Activated naive CD8-positive, alpha-beta T cell treated with anti-CD3 and anti-CD28 coated beads for 36 hours (primary cell): ENCODE measurements around the gene RTCA. TPM values are rescaled to one million over a fixed set of nuclear protein-coding genes. Genes with fewer than 3 reads are reported as not detected.
"Not testable (repeated sequence)": the region's sequence is repeated elsewhere in the genome, so short reads cannot be mapped to it uniquely, and the experiment has no call there.

Experiments used
- DNase-seq: peaks from one replicate; pipeline ENCODE4 v3.0.0; 2021
- H3K27ac Mint-ChIP-seq: one replicate; pipeline ENCODE4 v1.8.0; 2022; ENCODE audit warnings: mild to moderate bottlenecking, moderate library complexity, mixed read lengths
- H3K27me3 Mint-ChIP-seq: one replicate; pipeline ENCODE4 v1.8.0; 2022; ENCODE audit warnings: mild to moderate bottlenecking, mixed read lengths
- H3K36me3 Mint-ChIP-seq: one replicate; pipeline ENCODE4 v1.8.0; 2021; ENCODE audit warnings: mild to moderate bottlenecking, mixed read lengths
- H3K4me1 Mint-ChIP-seq: one replicate; pipeline ENCODE4 v1.8.0; 2021; ENCODE audit warnings: mixed read lengths
- H3K4me3 Mint-ChIP-seq: one replicate; pipeline ENCODE4 v1.8.0; 2022; ENCODE audit warnings: mild to moderate bottlenecking, moderate library complexity, mixed read lengths
- H3K9me3 Mint-ChIP-seq: one replicate; pipeline ENCODE4 v1.8.0; 2022; ENCODE audit warnings: mixed read lengths
- total RNA-seq, 2 experiments: library from RNA; stranded (reverse); gene quantifications; one replicate each; pipeline ENCODE4 v1.2.3, GENCODE V29; 2021

Gene RTCA
- total RNA-seq, 2 experiments from 2014 or later: 49.4 to 50.4 TPM

DNA sequence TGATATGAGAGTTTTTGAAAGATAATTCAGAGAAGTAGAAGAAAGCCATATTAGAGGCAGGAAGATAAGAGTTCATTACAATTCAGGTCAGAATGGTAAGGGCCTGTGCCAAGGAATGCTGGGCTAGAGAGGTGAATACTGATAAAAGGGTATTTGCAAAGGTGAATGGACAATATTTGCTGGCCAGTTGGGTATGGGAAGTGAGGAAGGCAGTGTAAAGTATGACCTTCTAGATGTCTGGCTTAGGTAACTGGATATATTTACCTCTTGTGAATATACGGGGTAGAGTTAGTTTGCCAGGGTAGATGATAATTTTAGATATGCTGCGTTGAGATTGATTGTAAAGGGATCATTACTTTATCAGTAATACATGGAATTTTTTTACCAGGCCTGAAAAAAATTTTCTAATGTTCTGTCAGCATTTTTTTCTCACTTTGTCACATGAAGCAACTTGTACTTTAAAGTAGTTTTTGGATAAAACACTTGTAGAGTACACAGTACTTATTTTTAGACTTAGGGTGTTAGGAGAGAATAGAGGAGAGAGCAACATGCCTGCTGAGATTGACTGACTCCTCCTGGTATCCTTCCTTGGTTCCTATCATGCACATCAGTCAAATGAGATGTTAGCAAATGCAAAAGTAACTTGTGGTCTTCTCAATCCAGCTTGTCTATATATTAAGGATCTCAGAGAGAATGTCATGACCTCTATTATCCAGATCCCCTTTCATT lies 14.1 kb downstream of the RTCA start:
- H3K9me3 Mint-ChIP-seq: no peaks in the 10 kb centered on the region
- H3K27ac Mint-ChIP-seq: no peak overlapping the region
- H3K4me3 Mint-ChIP-seq: no peak overlapping the region
- no peak for DNase-seq
- H3K4me1 Mint-ChIP-seq: peaks cover 8% of the 10 kb centered on the region
- no peaks in the 10 kb centered on the region for H3K27me3 Mint-ChIP-seq
- H3K36me3 Mint-ChIP-seq: peaks cover 26% of the 10 kb centered on the region

DNA sequence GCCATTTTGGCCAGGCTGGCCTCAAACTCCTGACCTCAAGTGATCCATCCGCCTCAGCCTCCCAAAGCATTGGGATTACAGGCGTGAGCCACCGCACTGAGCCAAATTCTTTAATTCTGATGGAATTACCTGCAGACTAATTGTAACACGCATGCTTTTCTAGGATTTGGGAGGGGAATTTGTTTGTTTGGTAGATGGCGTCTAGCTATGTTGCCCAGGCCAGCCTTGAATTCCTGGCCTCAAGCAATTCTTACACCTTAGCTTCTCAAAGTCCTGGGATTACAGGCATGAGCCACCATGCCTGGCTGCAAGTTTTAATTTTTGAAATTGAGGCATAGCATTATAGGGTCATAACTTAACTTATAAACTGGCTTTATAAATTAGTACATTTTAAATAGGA lies 18.6 kb downstream of the RTCA start:
- H3K4me3 Mint-ChIP-seq: no peak overlapping the region
- H3K27me3 Mint-ChIP-seq: no peaks in the 10 kb centered on the region
- H3K4me1 Mint-ChIP-seq: peaks cover 2% of the 10 kb centered on the region
- H3K9me3 Mint-ChIP-seq: no peaks in the 10 kb centered on the region
- DNase-seq: no peak
- peaks cover 18% of the 10 kb centered on the region for H3K36me3 Mint-ChIP-seq
- H3K27ac Mint-ChIP-seq: no peak overlapping the region

DNA sequence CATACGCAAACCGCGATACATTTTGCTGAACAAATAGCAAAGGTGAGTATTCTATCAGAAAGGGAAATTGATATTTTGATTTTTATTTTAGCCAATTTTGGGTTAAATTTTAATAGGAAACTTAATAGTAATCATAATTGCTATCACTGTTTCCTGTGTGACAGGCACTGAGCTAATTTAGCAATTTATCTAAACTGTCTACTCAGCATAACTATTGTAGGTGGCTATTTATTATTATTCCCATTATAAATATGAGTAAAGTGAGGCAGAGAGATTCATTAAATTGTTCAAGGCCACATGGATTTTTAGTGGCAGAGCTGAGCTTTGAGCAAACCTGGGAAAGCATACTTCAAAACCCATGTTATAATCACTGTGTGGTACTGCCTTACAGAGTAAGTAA lies 21.1 kb downstream of the RTCA start:
- DNase-seq: no peak
- no peak overlapping the region for H3K4me3 Mint-ChIP-seq
- H3K27ac Mint-ChIP-seq: no peak overlapping the region
- peaks cover 2% of the 10 kb centered on the region for H3K4me1 Mint-ChIP-seq
- H3K9me3 Mint-ChIP-seq: no peaks in the 10 kb centered on the region
- peaks cover 15% of the 10 kb centered on the region for H3K36me3 Mint-ChIP-seq
- no peaks in the 10 kb centered on the region for H3K27me3 Mint-ChIP-seq

DNA sequence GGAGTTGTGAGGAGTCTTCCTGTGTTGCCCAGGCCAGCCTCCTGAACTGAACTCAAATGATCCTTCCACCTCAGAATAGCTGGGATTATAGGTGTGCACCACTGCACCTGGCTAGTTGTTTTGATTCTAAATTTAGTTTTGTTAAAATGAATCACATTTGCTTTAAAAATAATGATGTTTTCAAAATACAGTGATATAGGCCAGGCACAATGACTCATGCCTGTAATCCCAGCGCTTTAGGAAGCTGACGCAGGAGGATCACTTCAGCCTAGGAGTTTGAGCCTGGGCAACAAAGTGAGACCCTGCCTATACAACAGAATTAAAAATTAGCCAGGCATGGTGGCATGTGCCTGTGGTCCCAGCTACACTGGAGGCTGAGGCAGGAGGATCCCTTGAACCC lies 24.3 kb downstream of the RTCA start:
- Mint-ChIP-seq H3K36me3 (peaks cover 13% of the 10 kb centered on the region), H3K4me1 (peaks cover 2% of the 10 kb centered on the region), H3K9me3 (no peaks in the 10 kb centered on the region), H3K27me3 (no peaks in the 10 kb centered on the region), H3K27ac (no peak overlapping the region), H3K4me3 (no peak overlapping the region)
- DNase-seq: no peak

DNA sequence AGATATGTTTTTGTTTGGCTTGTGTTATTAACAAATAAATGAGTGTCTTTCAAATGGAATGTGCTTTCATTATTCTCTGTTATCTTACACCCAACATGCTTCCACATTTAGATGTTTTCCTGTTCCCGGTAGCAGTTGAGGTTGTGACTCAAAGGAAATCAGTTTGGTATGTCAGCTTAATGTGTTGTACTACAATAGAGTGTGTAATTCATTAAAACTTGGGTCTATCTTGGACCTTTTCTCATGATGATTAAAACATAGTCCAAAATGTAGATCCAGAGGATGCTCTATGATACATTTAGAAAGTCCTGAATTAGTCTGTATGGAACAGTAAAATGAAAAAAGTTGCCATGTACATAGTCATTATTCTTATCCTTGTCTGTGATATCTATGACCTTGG lies 26.7 kb downstream of the RTCA start:
- no peak overlapping the region for H3K4me3 Mint-ChIP-seq
- peaks cover 8% of the 10 kb centered on the region for H3K36me3 Mint-ChIP-seq
- DNase-seq: no peak
- H3K9me3 Mint-ChIP-seq: peaks cover 2% of the 10 kb centered on the region
- H3K4me1 Mint-ChIP-seq: peaks cover 2% of the 10 kb centered on the region
- no peak overlapping the region for H3K27ac Mint-ChIP-seq
- H3K27me3 Mint-ChIP-seq: no peaks in the 10 kb centered on the region

DNA sequence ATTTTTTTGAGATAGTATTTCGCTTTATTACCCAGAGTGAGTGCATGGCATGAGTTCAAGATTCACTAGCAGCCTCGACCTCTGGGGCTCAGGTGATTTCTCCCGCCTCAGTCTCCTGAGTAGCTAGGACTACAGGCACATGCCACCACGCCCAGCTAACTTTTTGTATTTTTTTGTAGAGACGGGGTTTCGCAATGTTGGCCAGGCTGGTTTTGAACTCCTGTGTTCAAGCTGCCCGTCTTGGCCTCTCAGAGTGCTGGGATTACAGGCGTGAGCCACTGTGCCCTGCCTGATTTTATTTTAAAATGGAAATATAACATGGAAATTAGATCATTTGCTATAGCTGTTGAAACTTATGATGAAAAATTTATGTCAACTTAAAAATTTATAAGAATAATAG lies 30.1 kb downstream of the RTCA start:
- Mint-ChIP-seq H3K27ac (no peak overlapping the region), H3K36me3 (peaks cover 6% of the 10 kb centered on the region), H3K27me3 (no peaks in the 10 kb centered on the region), H3K9me3 (peaks cover 2% of the 10 kb centered on the region), H3K4me1 (peaks cover 1% of the 10 kb centered on the region), H3K4me3 (no peak overlapping the region)
- no peak for DNase-seq

DNA sequence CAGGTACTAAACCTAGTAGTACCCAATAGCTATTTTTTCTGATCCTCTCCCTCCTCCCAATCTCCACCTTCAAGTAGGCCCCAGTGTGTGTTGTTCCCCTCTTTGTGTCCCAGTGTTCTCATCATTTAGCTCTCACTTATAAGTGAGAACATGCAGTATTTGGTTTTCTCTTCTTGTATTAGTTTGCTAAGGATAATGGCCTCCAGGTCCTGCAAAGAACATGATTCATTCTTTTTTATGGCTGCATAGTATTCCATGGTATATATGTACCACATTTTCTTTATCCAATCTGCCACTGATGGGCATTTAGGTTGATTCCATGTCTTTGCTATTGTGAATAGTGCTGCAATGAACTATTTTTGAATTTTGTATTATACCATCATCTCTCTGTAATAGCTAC lies 31.0 kb downstream of the RTCA start:
- not testable (repeated sequence) for H3K4me1 Mint-ChIP-seq, H3K27me3 Mint-ChIP-seq, H3K36me3 Mint-ChIP-seq, DNase-seq, H3K27ac Mint-ChIP-seq, H3K4me3 Mint-ChIP-seq, H3K9me3 Mint-ChIP-seq

DNA sequence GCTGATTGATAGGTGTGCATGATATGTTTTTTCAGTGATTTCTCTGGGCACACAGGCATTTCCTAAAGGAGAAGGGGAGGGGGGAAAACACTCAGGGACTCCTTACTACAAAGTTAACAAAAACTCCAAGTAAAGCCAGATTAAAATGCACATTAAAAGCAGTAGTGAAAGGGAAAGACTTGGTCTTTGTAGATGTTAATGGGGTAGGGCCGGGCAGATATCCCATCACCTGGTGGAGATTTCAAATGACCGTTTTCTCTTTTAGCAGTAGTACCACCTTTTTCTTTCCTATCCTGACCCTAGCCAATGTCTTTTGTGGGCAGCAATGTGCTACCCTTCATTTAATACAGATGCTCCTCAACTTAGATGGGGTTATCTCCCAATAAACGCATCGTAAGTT lies 32.5 kb downstream of the RTCA start:
- no peak for DNase-seq
- Mint-ChIP-seq H3K27me3 (no peaks in the 10 kb centered on the region), H3K4me3 (no peak overlapping the region), H3K27ac (no peak overlapping the region), H3K4me1 (peaks cover 1% of the 10 kb centered on the region), H3K9me3 (peaks cover 2% of the 10 kb centered on the region), H3K36me3 (peaks cover 3% of the 10 kb centered on the region)

DNA sequence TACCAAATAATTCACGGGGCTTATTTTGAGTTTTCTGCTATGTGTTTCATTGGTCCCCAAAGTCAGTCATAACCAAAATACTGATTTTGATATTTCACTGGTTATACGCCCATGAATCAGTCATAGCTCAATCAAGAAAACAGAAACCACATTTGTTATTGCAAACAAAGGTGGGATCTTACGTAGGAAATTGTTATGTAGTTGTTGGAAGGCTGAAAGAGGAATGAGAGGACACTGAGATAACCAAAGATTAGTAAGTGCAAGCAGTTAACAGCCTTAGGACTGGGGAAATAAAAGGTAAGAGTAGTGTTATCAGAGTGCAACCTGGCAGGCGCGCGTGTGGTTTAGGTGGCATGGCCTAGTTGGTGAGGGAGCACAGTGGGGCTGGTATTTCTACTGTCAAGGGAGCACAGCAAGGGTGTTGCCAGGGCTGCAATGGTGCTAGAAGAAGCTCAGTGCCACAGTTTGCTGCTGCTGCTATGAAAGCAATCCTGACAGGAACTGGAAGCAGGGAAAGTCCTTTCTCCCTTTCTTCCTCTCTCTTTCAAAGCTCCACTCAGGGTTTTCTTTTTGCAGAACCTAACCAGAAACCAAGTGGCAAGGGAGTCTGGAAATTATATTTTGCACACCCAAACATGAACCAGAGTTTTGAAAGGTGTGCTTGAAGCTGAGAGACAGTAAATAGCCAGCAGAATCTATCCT lies 33.7 kb downstream of the RTCA start:
- Mint-ChIP-seq H3K27ac (no peak overlapping the region), H3K4me3 (no peak overlapping the region), H3K9me3 (peaks cover 2% of the 10 kb centered on the region), H3K36me3 (peaks cover 3% of the 10 kb centered on the region), H3K27me3 (no peaks in the 10 kb centered on the region), H3K4me1 (peaks cover 1% of the 10 kb centered on the region)
- DNase-seq: no peak

DNA sequence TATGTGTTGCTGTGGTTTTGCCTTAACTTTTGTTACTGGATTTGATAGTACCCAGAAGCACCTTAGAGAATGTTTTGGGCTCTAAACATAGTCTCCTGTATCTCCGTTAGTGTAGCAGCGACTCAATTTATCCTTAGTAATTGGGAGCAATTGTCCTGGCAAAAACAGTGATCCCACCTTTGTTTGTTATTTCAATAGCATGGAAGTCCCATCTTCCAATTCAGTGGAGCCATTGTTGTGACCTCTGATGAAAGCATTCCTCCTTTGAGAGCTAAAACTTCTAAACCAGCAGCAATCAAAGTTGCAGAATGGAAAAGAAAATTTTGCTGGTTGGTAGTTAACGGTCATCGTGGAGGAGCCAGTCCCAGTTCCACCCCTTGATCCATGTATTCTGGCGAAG lies 34.7 kb downstream of the RTCA start:
- peaks cover 1% of the 10 kb centered on the region for H3K4me1 Mint-ChIP-seq
- no peaks in the 10 kb centered on the region for H3K27me3 Mint-ChIP-seq
- no peak overlapping the region for H3K27ac Mint-ChIP-seq
- DNase-seq: no peak
- H3K4me3 Mint-ChIP-seq: no peak overlapping the region
- peaks cover 2% of the 10 kb centered on the region for H3K9me3 Mint-ChIP-seq
- peaks cover 3% of the 10 kb centered on the region for H3K36me3 Mint-ChIP-seq

DNA sequence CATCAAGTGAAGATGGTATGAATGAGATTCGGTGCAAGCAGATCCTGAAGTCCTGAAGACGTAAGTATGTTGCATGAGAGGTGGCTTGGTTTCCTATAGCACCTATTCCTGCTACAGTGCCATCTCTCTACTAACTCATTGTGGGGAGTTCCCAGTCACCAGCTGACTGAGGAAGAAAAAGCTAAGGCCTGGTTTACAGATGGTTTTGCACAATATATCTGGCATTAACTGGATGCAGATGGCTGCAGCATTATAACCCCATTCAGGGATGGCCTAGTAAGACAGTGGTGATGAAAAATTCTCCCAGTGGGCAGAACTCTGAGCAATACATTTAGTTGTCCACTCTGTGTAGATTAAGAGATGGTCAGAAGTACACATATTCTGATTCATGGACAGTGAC lies 36.7 kb downstream of the RTCA start:
- no peak for DNase-seq
- H3K36me3 Mint-ChIP-seq: no peaks in the 10 kb centered on the region
- H3K9me3 Mint-ChIP-seq: peaks cover 1% of the 10 kb centered on the region
- peaks cover 1% of the 10 kb centered on the region for H3K4me1 Mint-ChIP-seq
- no peak overlapping the region for H3K27ac Mint-ChIP-seq
- H3K27me3 Mint-ChIP-seq: no peaks in the 10 kb centered on the region
- H3K4me3 Mint-ChIP-seq: no peak overlapping the region

DNA sequence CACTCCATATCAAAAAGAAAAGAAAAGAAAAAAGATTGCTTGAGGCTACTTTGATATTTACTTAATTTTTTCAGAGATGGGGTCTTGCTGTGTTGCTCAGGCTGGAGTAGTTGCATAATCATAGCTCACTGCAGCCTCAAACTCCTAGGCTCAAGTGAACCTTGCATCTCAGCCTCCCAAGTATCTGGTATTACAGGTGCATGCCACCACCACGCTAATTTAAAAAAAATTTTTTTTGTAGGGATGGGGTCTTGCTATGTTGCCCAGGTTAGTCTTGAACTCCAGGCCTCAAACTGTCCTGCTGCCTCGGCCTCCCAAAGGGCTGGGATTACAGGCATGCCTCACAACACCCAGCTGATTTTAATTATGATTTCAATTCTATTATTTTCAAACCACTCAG lies 38.2 kb downstream of the RTCA start:
- no peak overlapping the region for H3K4me3 Mint-ChIP-seq
- no peak overlapping the region for H3K27ac Mint-ChIP-seq
- DNase-seq: no peak
- H3K9me3 Mint-ChIP-seq: peaks cover 1% of the 10 kb centered on the region
- no peaks in the 10 kb centered on the region for H3K27me3 Mint-ChIP-seq
- no peaks in the 10 kb centered on the region for H3K36me3 Mint-ChIP-seq
- peaks cover 1% of the 10 kb centered on the region for H3K4me1 Mint-ChIP-seq

DNA sequence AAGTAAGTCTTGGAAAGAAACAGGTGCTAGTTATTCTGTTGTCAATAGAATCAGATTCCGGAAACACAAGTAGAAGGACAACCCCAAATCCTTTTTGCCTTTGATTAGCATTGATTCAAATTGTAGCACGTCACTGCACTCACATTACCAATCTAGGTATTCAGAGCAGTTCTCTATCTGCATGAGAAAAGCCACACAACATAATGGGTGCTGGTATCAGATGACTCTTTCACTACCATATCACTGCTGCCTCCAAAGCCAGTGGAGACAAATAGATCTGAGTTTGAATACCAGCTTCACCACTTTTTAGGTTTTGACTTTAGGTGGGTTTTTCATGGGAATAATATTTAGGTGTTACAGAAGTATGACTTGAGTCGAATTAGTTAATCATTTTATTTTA lies 38.9 kb downstream of the RTCA start:
- Mint-ChIP-seq H3K9me3 (peaks cover 4% of the 10 kb centered on the region), H3K4me1 (no peaks in the 10 kb centered on the region), H3K36me3 (no peaks in the 10 kb centered on the region), H3K27me3 (no peaks in the 10 kb centered on the region), H3K4me3 (no peak overlapping the region), H3K27ac (no peak overlapping the region)
- DNase-seq: no peak

DNA sequence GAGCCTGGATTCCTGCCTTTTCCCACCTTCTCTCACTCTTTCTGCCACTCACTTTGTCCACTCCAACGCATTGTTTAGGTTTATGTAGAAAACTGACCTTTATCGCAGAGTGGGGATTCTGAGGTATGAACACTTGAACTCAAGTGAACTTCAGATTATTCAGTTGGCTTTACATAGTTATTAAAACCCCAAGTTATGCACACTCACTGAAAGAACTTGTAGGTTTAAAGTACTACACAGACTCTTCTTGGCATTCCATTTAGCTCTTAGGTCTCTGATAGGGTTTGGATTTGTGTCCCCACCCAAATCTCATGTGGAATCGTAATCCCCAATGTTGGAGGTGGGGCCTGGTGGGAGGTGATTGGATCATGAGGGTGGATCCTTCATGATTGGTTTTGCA lies 39.9 kb downstream of the RTCA start:
- peaks cover 9% of the 10 kb centered on the region for H3K9me3 Mint-ChIP-seq
- no peak overlapping the region for H3K27ac Mint-ChIP-seq
- H3K4me1 Mint-ChIP-seq: no peaks in the 10 kb centered on the region
- no peak overlapping the region for H3K4me3 Mint-ChIP-seq
- H3K36me3 Mint-ChIP-seq: no peaks in the 10 kb centered on the region
- DNase-seq: no peak
- no peaks in the 10 kb centered on the region for H3K27me3 Mint-ChIP-seq

DNA sequence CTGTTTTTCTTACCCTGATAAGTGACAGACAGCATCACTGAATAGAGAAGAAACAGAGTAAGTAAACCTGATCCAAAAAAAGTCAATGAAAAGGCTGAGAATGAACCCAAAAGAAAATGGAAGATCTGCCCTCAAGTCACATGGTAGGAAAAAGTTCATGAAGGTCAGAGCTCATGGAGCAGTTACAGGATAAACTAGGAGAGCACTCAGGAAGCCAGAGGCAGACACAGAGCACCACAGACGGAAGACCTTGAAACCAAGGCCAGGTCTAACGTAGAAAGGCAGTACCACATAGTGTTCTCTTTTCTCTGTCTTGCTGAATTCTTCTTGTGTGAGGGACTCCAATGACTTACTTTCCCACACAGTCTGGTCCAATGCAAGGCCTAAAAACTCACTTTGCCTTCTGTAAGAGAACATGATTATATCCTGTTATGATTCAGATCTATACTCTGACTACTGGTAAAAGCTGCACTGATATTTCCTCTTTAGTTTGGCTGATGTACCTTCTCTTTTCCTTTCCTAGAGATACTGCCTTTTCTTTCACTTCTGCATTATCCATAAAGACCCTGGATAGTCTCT lies 40.8 kb downstream of the RTCA start:
- Mint-ChIP-seq H3K27me3 (no peaks in the 10 kb centered on the region), H3K36me3 (no peaks in the 10 kb centered on the region), H3K9me3 (peaks cover 9% of the 10 kb centered on the region), H3K4me1 (no peaks in the 10 kb centered on the region), H3K27ac (no peak overlapping the region), H3K4me3 (no peak overlapping the region)
- DNase-seq: no peak

DNA sequence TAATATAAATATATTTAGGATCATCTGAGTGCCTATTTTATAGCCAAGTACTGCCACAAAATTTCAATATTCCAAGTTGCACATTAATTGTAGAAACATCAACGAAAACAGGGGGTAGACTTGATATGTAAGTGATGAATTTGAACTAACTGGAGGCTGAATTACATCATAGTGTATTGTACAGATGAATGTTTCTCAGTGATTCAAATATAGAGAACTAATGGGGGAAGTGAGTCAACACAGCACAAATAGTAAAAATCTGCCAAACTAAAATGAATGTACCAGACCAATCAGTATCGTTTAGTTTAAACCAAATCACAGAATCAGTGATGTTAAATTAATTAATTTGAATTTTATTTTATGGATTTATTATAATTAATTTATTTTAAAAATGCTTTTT lies 42.8 kb downstream of the RTCA start:
- no peaks in the 10 kb centered on the region for H3K36me3 Mint-ChIP-seq

More for the DNA sequence above, 42.8 kb downstream of the RTCA start:
- Mint-ChIP-seq H3K9me3 (peaks cover 9% of the 10 kb centered on the region), H3K27me3 (no peaks in the 10 kb centered on the region), H3K4me3 (no peak overlapping the region), H3K4me1 (no peaks in the 10 kb centered on the region), H3K27ac (no peak overlapping the region)
- no peak for DNase-seq
